ENCODE results near the gene ZNF444.

DNA sequence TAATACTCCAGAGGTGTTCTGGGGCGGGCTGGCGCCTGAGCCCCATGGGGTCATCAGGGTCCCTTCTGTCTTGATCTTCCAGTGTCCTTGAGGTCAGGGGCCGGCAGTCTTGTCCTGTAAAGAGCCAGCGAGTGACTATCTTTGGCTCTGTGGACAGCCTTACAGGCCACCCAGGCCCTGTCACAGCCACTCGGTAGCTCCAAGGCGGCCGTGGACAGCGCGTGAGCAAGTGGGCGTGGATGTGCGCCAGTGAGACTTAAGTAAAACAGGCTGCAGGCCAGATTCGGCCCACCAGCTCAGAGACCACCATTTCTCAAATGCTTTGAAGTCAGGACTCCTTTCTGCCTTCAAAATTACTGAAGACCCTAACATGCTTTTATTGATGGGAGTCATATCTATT lies 3.7 kb downstream of the ZNF444 start:
- TF ChIP-seq POLR2A (IDR thresholded peaks at IDR 0.05) (no peak), CTCF (IDR thresholded peaks at IDR 0.05) (no peak)
